Astrocyte of the spinal cord (primary cell): ENCODE measurements around the gene THAP2.

ENCODE experiments used
- DNase-seq: peaks from one replicate; pipeline ENCODE4 v3.0.0; 2011; ENCODE audit warnings: low read depth, low spot score
- H3K4me3 ChIP-seq: 2 replicates; pipeline ENCODE4 v1.5.1; 2011; ENCODE audit warnings: low read depth, mild to moderate bottlenecking, low read length, moderate library complexity
- in situ Hi-C: cut with HindIII; loops from 2 replicates; pipeline ENCODE4 v1.10.0; 2017; ENCODE audit warnings: low sequenced_read_pairs
- TF ChIP-seq, protein P1 (sequence below): IDR thresholded peaks from 2 replicates; pipeline ENCODE4 v1.5.1; 2012; ENCODE audit warnings: low read depth, mild to moderate bottlenecking, low read length, inconsistent platforms

Gene THAP2

GRCh38 chr12:71646512-71646911 lies 17.6 kb upstream of the THAP2 start:
- TF ChIP-seq, protein P1, sequence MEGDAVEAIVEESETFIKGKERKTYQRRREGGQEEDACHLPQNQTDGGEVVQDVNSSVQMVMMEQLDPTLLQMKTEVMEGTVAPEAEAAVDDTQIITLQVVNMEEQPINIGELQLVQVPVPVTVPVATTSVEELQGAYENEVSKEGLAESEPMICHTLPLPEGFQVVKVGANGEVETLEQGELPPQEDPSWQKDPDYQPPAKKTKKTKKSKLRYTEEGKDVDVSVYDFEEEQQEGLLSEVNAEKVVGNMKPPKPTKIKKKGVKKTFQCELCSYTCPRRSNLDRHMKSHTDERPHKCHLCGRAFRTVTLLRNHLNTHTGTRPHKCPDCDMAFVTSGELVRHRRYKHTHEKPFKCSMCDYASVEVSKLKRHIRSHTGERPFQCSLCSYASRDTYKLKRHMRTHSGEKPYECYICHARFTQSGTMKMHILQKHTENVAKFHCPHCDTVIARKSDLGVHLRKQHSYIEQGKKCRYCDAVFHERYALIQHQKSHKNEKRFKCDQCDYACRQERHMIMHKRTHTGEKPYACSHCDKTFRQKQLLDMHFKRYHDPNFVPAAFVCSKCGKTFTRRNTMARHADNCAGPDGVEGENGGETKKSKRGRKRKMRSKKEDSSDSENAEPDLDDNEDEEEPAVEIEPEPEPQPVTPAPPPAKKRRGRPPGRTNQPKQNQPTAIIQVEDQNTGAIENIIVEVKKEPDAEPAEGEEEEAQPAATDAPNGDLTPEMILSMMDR, result no peak
- no peak overlapping the region for H3K4me3 ChIP-seq
- no peak for DNase-seq
- in situ Hi-C loops, result no loop called here

DNA sequence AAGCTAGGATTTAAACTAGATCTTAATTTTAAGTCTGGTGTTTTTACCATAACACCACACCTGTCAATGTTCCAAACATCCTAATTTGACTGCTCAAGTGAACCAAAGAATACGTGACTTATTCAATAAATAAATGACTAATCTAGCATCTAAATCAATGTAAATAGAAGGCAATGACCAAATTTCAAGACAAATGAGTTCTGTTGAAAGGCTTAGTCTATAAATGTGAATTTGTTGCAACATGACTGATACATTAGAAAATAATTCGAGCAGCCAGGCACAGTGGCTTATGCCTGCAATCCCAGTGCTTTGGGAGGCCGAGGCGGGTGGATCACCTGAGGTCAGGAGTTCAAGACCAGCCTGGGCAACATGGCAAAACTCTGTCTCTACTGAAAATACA lies 15.6 kb upstream of the THAP2 start:
- TF ChIP-seq, protein P1, result no peak
- in situ Hi-C loops, result no loop called here
- no peak for DNase-seq
- H3K4me3 ChIP-seq, result no peak overlapping the region

DNA sequence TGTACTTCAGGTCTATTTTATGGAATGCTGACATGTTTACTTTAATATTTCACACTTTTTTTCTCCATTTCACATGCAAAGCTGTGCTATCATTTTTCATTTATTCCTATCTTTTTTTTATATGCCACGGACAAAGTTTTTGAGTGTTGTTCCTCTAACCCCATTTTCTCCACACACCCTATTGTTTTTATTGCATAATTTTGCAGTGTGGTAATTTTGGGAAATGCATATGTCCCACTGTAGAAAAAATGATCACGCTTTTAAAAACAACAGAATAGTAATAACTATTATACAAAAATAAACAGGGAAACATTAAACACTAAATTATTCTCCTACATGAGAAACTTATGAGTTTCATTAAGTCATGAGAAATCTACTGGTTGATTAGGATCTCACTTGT lies 14.7 kb upstream of the THAP2 start:
- in situ Hi-C loops, result no loop called here
- no peak for DNase-seq
- TF ChIP-seq, protein P1, result no peak
- H3K4me3 ChIP-seq, result no peak overlapping the region

GRCh38 chr12:71652656-71653055 lies 11.4 kb upstream of the THAP2 start:
- in situ Hi-C loops, result no loop called here
- no peak for DNase-seq
- no peak overlapping the region for H3K4me3 ChIP-seq
- TF ChIP-seq, protein P1, result no peak

- DNase-seq, result no peak
- H3K4me3 ChIP-seq, result no peak overlapping the region
- in situ Hi-C loops, result no loop called here
- TF ChIP-seq, protein P1, result no peak
Measured at GRCh38 chr12:71653137-71653536, 11.0 kb upstream of the THAP2 start.

DNA sequence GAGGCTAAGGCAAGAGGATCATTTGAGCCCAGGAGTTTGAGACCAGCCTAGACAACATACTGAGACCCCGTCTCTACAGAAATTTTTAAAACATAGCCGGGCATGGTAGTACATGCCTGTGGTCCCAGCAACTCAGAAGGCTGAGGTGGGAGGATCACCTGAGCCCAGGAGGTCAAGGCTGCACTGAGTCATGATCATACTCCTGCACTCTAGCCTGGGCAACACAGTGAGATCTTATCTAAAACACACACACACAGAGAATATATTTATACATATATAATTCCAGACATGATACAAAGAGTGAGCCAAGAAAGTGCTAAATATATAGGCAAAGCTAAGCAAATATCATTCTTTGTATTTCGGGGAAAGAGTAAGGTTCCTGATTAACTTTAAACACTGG lies 9.9 kb upstream of the THAP2 start:
- TF ChIP-seq, protein P1, result no peak
- no peak overlapping the region for H3K4me3 ChIP-seq
- no peak for DNase-seq
- in situ Hi-C loops, result no loop called here

DNA sequence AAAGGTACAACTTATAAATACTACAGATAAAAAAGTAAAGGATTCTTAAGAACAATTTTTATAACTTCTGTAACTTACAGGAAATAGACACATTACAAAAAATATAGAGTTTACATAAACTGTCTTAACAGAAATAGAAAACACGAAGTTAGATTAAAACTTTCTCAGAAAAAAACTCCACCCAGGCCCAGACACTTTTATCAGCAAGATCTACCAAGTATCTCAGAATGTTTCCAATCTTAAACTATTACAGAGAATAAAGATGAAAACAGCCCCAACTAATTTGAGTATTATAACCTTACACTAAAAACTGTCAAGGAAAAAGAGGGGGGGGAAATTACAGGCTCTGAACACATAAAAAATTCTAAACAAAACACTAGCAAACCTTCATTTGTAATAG lies 8.6 kb upstream of the THAP2 start:
- in situ Hi-C loops, result no loop called here
- TF ChIP-seq, protein P1, result no peak
- no peak overlapping the region for H3K4me3 ChIP-seq
- no peak for DNase-seq
